HS-5 (cell line): ENCODE data around the gene APOA4.
"Not testable (repeated sequence)": the region's sequence is repeated elsewhere in the genome, so short reads cannot be mapped to it uniquely, and the experiment has no call there.

Source experiments
- DNase-seq: peaks from one replicate; pipeline ENCODE4 v3.0.0-alpha.2; 2012; ENCODE audit warnings: low read depth

APOA4 gene

DNA sequence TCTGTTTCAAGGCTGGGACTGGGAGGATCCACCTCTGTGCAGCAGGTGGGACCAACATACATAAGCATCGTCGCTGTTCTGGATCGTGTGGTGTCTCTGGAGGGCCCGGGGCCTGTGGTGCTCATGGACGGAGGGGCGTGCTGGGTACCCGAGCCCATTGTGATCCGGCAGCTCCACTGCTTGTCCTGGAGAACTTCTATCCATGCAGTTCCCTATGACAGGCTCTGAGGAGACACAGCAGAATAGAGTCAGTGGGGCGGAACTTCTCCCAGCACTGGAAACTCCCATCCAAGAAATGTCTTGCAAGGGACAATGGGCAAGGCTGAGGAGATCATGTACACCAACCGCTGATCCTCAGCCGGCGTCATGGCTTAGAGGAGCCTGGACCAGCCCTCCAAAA is 26.0 kb upstream of the APOA4 start:
- no peak for DNase-seq

DNA sequence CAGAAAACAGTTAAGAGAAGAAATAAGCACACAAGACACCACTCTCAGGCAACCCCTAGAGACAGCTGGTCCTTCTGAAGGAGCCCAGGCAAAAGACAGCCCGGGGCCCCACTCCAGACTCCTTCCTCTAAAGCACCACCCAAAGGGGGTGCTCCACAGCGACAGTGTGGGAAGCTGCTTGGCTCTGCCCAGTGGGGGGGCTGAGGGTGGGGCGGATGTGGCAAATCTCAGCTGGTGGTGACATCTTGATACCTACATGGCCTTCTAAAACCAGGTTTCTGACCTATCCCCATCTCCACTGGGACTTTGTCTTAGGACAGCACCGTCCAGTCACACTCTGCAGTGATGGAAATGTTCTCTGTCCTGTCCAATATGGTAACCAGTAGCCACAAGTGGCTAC is 24.5 kb upstream of the APOA4 start:
- DNase-seq, result no peak

DNA sequence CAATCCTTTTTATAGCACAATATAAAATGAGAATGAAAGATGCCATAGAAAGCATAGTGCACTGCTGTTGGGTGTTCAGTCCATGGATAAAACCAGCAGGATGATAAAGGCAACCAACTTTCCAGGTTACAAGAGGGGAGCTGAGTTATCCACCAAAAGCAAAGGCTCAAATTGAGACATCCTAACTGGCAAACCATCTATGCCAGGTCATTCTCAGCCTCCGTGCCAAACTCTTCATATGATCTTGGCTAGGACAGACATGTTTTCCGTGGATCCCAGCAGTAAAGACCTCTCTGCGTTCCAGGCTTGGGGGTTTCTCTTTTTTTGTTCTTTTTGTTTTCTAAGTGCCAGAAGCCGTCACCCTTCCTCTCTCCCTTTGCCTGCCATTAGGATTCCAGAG is 21.6 kb upstream of the APOA4 start:
- no peak for DNase-seq

- no peak for DNase-seq
These were observed 20.6 kb upstream of the APOA4 start for GRCh38 chr11:116843661-116844060.

DNA sequence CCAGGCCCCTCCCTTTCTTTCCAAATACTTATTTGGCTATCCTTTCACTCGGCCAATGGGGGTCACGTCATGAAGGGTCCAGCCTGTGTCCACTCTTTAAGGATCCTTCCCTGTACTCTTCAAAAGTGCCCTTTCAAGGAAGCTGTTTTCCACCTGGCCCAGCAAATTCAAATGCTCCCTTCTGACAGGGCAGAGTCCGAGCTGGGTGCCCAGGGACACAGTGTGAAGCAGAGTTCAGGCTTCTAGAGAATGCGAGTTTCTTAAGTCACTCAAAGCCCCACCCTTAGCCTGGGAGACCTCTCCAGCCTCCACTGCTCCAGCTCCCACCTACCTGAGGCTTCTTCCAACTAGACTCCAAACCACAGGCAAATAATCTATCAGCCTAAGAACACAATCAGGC is 19.8 kb upstream of the APOA4 start:
- DNase-seq, result no peak

GRCh38 chr11:116842117-116842516 is 19.0 kb upstream of the APOA4 start:
- no peak for DNase-seq

DNA sequence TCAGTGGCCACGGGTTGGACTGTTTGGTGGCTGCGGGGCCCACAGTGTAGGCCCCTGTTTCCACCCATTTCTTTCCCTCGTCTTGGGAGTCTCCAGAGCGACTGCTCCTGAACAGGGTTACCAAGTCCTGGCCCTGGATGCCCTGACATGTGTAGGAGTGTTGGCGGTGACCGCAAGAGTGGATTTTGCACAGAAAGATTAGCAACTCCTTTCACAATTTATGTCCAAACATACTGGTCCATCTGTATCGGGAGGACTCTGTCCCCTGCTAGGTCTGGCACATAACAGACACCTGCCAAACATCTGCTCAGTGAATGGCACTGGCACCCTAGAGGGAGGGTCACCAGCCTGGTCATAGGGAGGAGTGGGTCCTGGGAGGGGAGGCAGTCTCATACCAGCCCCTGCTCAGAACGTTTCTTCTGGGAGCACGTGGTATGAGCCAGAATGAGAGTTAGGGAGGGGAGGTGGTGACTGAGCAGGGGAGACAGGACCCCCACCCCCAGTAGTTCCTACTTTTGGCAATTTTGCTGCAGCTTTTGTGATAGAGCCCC is 17.7 kb upstream of the APOA4 start:
- DNase-seq, result no peak

- DNase-seq, result no peak
These were observed 17.2 kb upstream of the APOA4 start for GRCh38 chr11:116840224-116840745.

DNA sequence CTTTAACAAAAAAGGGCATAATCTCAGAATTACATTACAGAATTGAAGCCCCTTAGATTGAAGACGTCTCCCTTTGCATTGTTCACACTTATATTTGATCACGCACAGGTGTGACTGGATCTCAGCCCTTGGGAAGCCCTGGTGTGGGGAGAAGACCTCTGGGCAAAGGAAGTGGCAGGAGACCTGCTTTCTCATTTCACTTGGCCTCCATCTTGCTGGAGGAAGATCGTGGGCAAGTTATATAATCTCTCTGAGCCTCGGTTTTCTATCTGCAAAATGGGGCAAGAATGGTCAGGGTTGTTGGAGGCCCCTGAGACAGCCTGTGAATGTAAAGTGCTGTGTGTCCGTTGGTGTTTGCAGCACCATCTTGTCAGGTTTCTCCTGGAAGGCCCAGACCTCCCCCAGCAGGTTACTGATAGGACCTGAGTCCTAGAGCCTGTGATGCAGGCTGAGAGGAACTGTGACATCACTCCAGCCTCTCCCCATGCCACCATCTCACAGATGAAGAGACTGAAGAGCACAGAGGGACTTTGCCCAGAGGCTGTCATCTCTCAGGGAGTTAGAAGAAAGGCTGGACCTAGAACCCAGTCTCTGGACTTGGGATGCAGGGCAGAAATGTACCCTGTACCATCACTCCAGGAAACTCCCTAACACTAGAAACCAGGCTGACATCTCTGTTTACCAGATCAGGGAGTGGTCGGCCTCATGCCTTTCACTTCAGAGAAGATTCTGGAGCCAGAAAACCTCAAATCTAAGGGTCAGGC is 15.4 kb upstream of the APOA4 start:
- no peak for DNase-seq

- DNase-seq, result no peak
These were observed 14.4 kb upstream of the APOA4 start, which contains the start of gene APOA1 for GRCh38 chr11:116837231-116838091. Gene APOA1, minus strand, starts transcription at chr11:116837622. Its CDS starts 235 bp downstream, at chr11:116837387.

DNA sequence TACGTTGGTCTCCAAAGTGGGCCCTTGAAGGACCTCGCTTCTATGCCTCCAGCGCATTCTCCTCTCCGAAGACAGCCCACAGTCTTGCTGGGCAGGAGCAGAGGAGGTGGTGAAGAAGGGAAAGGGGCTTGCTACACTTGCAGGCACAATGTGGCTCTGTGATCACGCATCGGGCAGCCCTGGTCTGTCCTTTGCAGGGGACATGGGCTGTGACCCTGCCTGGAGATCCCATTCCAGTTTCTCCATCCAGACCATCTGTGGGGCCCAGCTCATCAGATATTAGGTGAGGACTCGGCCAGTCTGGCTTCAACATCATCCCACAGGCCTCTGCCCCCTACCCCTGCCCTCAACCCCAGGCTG is 13.5 kb upstream of the APOA4 start:
- DNase-seq, result no peak

DNA sequence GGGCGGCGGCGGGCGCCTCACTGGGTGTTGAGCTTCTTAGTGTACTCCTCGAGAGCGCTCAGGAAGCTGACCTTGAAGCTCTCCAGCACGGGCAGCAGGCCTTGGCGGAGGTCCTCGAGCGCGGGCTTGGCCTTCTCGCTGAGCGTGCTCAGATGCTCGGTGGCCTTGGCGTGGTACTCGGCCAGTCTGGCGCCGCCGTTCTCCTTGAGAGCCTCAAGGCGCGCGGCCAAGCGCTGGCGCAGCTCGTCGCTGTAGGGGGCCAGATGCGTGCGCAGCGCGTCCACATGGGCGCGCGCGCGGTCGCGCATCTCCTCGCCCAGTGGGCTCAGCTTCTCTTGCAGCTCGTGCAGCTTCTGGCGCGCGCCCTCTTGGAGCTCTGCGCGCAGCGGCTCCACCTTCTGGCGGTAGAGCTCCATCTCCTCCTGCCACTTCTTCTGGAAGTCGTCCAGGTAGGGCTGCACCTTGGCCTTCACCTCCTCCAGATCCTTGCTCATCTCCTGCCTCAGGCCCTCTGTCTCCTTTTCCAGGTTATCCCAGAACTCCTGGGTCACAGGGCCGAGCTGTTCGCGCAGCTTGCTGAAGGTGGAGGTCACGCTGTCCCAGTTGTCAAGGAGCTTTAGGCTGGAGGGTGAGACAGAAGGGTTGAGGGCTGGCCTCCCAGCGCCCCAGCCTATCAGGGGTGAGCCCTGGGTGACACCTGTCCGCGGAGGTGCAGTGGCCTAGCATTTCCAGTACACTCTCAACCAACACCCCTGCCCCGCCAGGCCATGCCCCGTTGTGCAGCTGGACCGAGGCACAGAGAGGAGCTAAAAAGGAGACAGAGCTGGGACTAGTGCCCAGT is 12.9 kb upstream of the APOA4 start:
- DNase-seq, result peak; percentile 62

- no peak for DNase-seq
These were observed 12.1 kb upstream of the APOA4 start for GRCh38 chr11:116835042-116835772.

DNA sequence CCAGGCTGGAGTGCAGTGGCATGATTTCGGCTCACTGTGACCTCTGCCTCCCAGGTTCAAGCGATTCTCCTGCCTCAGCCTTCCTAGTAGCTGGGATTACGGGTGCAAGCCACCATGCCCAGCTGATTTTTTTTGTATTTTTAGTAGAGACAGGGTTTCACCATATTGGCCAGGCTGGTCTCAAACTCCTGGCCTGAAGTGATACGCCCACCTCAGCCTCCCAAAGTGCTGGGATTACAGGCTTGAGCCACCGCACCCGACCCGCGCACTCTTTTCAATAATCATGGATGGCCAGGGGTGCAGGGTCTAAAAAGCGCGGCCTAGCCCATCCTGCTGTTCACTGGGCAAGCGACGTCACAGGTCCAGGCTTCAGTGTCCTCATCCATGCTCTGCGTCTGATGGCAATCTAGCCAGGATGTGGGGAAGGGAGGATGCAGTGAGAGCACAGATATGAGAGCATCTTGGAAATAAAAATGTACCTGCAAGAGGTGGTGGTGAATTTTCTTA is 11.5 kb upstream of the APOA4 start:
- not testable (repeated sequence) for DNase-seq

- DNase-seq, result no peak
These were observed 10.9 kb upstream of the APOA4 start for GRCh38 chr11:116833816-116834534.

- DNase-seq, result no peak
These were observed 10.3 kb upstream of the APOA4 start for GRCh38 chr11:116833491-116833815.

GRCh38 chr11:116832350-116833290 is 9.5 kb upstream of the APOA4 start:
- DNase-seq, result no peak

DNA sequence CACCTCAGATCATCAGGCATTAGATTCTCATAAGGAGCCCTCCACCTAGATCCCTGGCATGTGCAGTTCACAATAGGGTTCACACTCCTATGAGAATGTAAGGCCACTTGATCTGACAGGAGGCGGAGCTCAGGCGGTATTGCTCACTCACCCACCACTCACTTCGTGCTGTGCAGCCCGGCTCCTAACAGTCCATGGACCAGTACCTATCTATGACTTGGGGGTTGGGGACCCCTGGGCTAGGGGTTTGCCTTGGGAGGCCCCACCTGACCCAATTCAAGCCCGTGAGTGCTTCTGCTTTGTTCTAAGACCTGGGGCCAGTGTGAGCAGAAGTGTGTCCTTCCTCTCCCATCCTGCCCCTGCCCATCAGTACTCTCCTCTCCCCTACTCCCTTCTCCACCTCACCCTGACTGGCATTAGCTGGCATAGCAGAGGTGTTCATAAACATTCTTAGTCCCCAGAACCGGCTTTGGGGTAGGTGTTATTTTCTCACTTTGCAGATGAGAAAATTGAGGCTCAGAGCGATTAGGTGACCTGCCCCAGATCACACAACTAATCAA is 8.8 kb upstream of the APOA4 start:
- DNase-seq, result no peak
